GM18868 (cell line): ENCODE results near the gene TRPV3.
"Not testable (repeated sequence)": the region's sequence is repeated elsewhere in the genome, so short reads cannot be mapped to it uniquely, and the experiment has no call there.

Experiments
- ATAC-seq: cut with Tn5 transposase; IDR thresholded peaks from one replicate; pipeline ENCODE4 v1.9.1; 2021; ENCODE audit warnings: mild to moderate bottlenecking, moderate library complexity; ENCODE audit not compliant: unreplicated experiment

The TRPV3 gene

GRCh38 chr17:3574231-3574630 lies 16.6 kb upstream of the TRPV3 start:
- no peak for ATAC-seq

- no peak for ATAC-seq
Observed at GRCh38 chr17:3573246-3574100, 15.9 kb upstream of the TRPV3 start.

- ATAC-seq, result no peak
Observed at GRCh38 chr17:3572231-3572630, 14.6 kb upstream of the TRPV3 start.

GRCh38 chr17:3571043-3571900 lies 13.7 kb upstream of the TRPV3 start:
- ATAC-seq, result no peak

- ATAC-seq, result no peak
Observed at GRCh38 chr17:3569534-3570137, 12.0 kb upstream of the TRPV3 start.

- ATAC-seq, result no peak
Observed at GRCh38 chr17:3566551-3566950, 8.9 kb upstream of the TRPV3 start.

GRCh38 chr17:3565143-3565542 lies 7.5 kb upstream of the TRPV3 start:
- ATAC-seq, result no peak

- ATAC-seq, result not testable (repeated sequence)
Observed at GRCh38 chr17:3564241-3564640, 6.6 kb upstream of the TRPV3 start.

GRCh38 chr17:3559270-3559645 lies 1.6 kb upstream of the TRPV3 start:
- ATAC-seq, result no peak

GRCh38 chr17:3558603-3559269 lies 1.1 kb upstream of the TRPV3 start:
- peak; percentile 77 for ATAC-seq

GRCh38 chr17:3556916-3557767 lies 470 bp downstream of the TRPV3 start:
- ATAC-seq, result no peak

- no peak for ATAC-seq
Observed at GRCh38 chr17:3556239-3556915, 1.2 kb downstream of the TRPV3 start.

- ATAC-seq, result no peak
Observed at GRCh38 chr17:3555189-3555796, 2.3 kb downstream of the TRPV3 start.

GRCh38 chr17:3554440-3554839 lies 3.2 kb downstream of the TRPV3 start:
- ATAC-seq, result no peak

GRCh38 chr17:3553419-3554401 lies 3.9 kb downstream of the TRPV3 start:
- no peak for ATAC-seq

GRCh38 chr17:3552916-3553315 lies 4.7 kb downstream of the TRPV3 start:
- no peak for ATAC-seq

- no peak for ATAC-seq
Observed at GRCh38 chr17:3551189-3551588, 6.4 kb downstream of the TRPV3 start.

- ATAC-seq, result no peak
Observed at GRCh38 chr17:3549610-3550162, 7.9 kb downstream of the TRPV3 start.
